ENCODE results near the gene LRP5.

DNA sequence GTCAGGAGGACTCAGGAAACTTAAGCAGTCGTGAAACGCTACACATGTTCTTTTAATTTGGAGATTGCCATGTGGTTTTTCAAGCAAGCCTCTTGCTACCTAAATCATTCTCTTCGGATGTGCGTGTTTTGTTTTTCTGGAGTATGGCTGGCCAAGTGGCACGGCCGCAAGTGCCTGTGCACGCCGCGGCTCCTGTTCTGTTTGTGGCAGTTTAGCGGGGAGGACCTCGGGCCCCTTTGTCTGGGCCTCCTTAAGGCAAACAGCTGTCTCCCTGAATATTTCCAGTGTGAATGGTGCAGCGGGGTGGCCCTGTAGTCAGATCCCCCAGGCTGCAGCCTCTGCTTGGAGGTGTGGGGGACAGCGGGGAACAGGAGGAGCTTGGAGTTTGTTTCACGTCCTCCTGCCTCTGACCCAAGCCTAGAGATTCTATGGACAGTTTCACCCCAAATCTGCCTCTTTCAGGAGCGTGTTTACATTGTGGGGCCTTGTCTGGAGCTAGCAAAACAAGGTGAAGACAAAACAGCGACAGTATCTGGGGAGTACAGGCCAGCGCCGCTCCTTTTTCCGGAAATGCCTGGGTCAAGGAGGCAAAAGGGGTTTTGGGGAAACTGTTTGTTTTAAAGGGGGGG is 1.3 kb downstream of the LRP5 start:
- TF ChIP-seq, protein P1, sequence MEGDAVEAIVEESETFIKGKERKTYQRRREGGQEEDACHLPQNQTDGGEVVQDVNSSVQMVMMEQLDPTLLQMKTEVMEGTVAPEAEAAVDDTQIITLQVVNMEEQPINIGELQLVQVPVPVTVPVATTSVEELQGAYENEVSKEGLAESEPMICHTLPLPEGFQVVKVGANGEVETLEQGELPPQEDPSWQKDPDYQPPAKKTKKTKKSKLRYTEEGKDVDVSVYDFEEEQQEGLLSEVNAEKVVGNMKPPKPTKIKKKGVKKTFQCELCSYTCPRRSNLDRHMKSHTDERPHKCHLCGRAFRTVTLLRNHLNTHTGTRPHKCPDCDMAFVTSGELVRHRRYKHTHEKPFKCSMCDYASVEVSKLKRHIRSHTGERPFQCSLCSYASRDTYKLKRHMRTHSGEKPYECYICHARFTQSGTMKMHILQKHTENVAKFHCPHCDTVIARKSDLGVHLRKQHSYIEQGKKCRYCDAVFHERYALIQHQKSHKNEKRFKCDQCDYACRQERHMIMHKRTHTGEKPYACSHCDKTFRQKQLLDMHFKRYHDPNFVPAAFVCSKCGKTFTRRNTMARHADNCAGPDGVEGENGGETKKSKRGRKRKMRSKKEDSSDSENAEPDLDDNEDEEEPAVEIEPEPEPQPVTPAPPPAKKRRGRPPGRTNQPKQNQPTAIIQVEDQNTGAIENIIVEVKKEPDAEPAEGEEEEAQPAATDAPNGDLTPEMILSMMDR (IDR thresholded peaks at IDR 0.05 in 8 of 11, conservative IDR thresholded peaks at IDR 0.05 in 3 of 11) = no peak
- TF ChIP-seq POLR2A (IDR thresholded peaks at IDR 0.05) (no peak), POLR2AphosphoS5 (IDR thresholded peaks at IDR 0.05) (no peak)
